A673 (cell line): ENCODE data around the gene ALG8.

Experiments
- EZH2 ChIP-seq: fragments of 200-600 bp; sonication (generic); IDR thresholded peaks from 2 replicates; pipeline ENCODE4 v1.6.1; 2017; ENCODE audit warnings: borderline replicate concordance, low read depth, mild to moderate bottlenecking, mixed read lengths, antibody characterized with exemption, low read length; ENCODE audit not compliant: poor library complexity, severe bottlenecking
- TF ChIP-seq, protein P1 (sequence below): fragments of 300-800, 200-600 bp; sonication (generic); conservative IDR thresholded peaks from 2 replicates; pipeline ENCODE4 v1.5.1; 2017; ENCODE audit warnings: low read depth, mild to moderate bottlenecking, antibody characterized with exemption, low read length, moderate library complexity, mixed read lengths

DNA sequence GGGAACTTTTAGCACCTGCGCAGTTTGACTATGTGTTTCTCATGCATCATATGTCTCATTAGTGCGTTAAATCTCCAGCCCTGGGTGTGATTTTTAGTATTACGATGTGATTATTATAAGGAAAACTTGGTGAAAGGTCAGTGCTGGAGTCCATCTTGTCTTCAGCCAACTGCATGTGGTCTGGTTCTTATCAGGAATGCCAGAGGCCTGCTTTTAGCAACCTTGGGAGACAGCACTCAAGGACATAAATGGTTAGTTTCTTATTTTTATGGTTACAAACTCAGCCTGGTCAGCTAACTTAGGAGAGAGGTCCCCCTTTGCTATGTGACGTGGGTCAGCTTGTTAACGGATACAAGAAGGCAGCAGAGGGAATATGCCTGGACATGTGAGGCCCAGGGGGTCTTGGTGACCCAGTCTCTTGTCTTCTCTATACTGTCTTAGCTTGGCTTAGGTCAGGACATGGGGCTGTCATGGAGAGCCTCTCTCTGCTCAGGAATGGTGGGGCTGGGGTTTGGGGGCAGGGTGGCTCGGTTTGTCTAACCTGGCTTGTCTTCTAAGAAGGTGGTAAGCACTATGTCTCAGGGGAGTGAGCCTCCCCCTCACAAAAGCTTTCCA is 27.5 kb upstream of the ALG8 start:
- TF ChIP-seq EZH2, result no peak
- TF ChIP-seq, protein P1, sequence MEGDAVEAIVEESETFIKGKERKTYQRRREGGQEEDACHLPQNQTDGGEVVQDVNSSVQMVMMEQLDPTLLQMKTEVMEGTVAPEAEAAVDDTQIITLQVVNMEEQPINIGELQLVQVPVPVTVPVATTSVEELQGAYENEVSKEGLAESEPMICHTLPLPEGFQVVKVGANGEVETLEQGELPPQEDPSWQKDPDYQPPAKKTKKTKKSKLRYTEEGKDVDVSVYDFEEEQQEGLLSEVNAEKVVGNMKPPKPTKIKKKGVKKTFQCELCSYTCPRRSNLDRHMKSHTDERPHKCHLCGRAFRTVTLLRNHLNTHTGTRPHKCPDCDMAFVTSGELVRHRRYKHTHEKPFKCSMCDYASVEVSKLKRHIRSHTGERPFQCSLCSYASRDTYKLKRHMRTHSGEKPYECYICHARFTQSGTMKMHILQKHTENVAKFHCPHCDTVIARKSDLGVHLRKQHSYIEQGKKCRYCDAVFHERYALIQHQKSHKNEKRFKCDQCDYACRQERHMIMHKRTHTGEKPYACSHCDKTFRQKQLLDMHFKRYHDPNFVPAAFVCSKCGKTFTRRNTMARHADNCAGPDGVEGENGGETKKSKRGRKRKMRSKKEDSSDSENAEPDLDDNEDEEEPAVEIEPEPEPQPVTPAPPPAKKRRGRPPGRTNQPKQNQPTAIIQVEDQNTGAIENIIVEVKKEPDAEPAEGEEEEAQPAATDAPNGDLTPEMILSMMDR, result no peak
